OCI-LY3 (cell line): Measurements from ENCODE around the gene GPHN.

Source experiments
- H2AFZ ChIP-seq: fragments of 200-600, 300-600 bp; shearing (Covaris generic); 2 replicates; pipeline ENCODE4 v1.6.0; 2014; ENCODE audit warnings: antibody characterized with exemption, low read depth, low read length
- H3K27ac ChIP-seq: fragments of 200-600, 300-600 bp; sonication (generic); 2 replicates; pipeline ENCODE4 v1.5.1; 2014; ENCODE audit warnings: mild to moderate bottlenecking, low read length, moderate library complexity, mixed read lengths
- H3K27me3 ChIP-seq: fragments of 200-600, 300-600 bp; sonication (generic); 2 replicates; pipeline ENCODE4 v1.6.1; 2014; ENCODE audit warnings: low read depth, low read length, mixed read lengths
- H3K36me3 ChIP-seq: fragments of 200-600, 300-600 bp; sonication (generic); replicated peaks from 2 replicates; pipeline ENCODE3; 2014; ENCODE audit warnings: low read depth, low read length, mixed read lengths
- H3K4me1 ChIP-seq: fragments of 300-600, 200-600 bp; sonication (generic); 2 replicates; pipeline ENCODE4 v1.6.1; 2014; ENCODE audit warnings: low read length, mixed read lengths
- H3K4me2 ChIP-seq: fragments of 200-600, 300-600 bp; sonication (generic); 2 replicates; pipeline ENCODE4 v1.6.1; 2014; ENCODE audit warnings: low read length, mixed read lengths
- H3K4me3 ChIP-seq: fragments of 300-600, 200-600 bp; sonication (generic); 2 replicates; pipeline ENCODE4 v1.5.1; 2014; ENCODE audit warnings: antibody characterized with exemption, mild to moderate bottlenecking, low read length, moderate library complexity
- H3K79me2 ChIP-seq: fragments of 300-600, 200-600 bp; shearing (Covaris generic); 2 replicates; pipeline ENCODE4 v1.6.1; 2014; ENCODE audit warnings: mild to moderate bottlenecking, low read length, mixed read lengths
- H3K9ac ChIP-seq: fragments of 300-600, 200-600 bp; shearing (Covaris generic); 2 replicates; pipeline ENCODE4 v1.6.0; 2014; ENCODE audit warnings: mild to moderate bottlenecking, low read length, moderate library complexity
- H3K9me3 ChIP-seq: fragments of 200-600, 300-600 bp; shearing (Covaris generic); 2 replicates; pipeline ENCODE4 v1.6.1; 2014; ENCODE audit warnings: low read length, mixed read lengths; ENCODE audit not compliant: insufficient read depth
- H4K20me1 ChIP-seq: fragments of 200-600, 300-600 bp; sonication (generic); 2 replicates; pipeline ENCODE4 v1.6.1; 2016; ENCODE audit warnings: low read length, mixed read lengths; ENCODE audit not compliant: insufficient read depth
- CTCF ChIP-seq: fragments of 200-600, 300-600 bp; sonication (generic); IDR thresholded peaks from 2 replicates; pipeline ENCODE4 v1.5.1; 2014; ENCODE audit warnings: antibody characterized with exemption, low read length, low read depth
- EZH2phosphoT487 ChIP-seq: fragments of 200-600 bp; shearing (Covaris generic); IDR thresholded peaks from 2 replicates; pipeline ENCODE4 v1.6.1; 2018; ENCODE audit warnings: antibody characterized with exemption, mixed run types, low read depth

GPHN gene

GRCh38 chr14:66739826-66740225 lies 231.9 kb downstream of the GPHN start:
- Histone ChIP-seq H3K9me3 (no peaks in the 10 kb centered on the region), H3K4me3 (no peak overlapping the region), H3K9ac (no peak overlapping the region), H3K79me2 (no peaks in the 10 kb centered on the region), H3K27ac (no peak overlapping the region), H3K27me3 (no peaks in the 10 kb centered on the region), H2AFZ (no peak overlapping the region), H4K20me1 (no peaks in the 10 kb centered on the region), H3K4me2 (no peak overlapping the region), H3K36me3 (peaks cover 4% of the 10 kb centered on the region), H3K4me1 (peaks cover 2% of the 10 kb centered on the region; the same call in 1 of the 2 replicates)
- no peak for TF ChIP-seq CTCF

- H3K27ac ChIP-seq = no peak overlapping the region
- H2AFZ ChIP-seq = no peak overlapping the region
- H4K20me1 ChIP-seq = no peaks in the 10 kb centered on the region
- H3K4me1 ChIP-seq = no peaks in the 10 kb centered on the region
- no peaks in the 10 kb centered on the region for H3K79me2 ChIP-seq
- no peak overlapping the region for H3K4me2 ChIP-seq
- no peak overlapping the region for H3K9ac ChIP-seq
- no peak for TF ChIP-seq CTCF
- no peak for TF ChIP-seq EZH2phosphoT487
- H3K9me3 ChIP-seq = no peaks in the 10 kb centered on the region
- no peaks in the 10 kb centered on the region for H3K27me3 ChIP-seq
- H3K36me3 ChIP-seq = no peaks in the 10 kb centered on the region
- no peak overlapping the region for H3K4me3 ChIP-seq
Observed at GRCh38 chr14:66745078-66745477, 237.1 kb downstream of the GPHN start.

GRCh38 chr14:66746316-66747006 lies 238.5 kb downstream of the GPHN start:
- TF ChIP-seq EZH2phosphoT487 (no peak), CTCF (peak; percentile 56)
- Histone ChIP-seq H4K20me1 (peaks cover under 1% of the 10 kb centered on the region), H3K79me2 (no peaks in the 10 kb centered on the region), H3K9me3 (no peaks in the 10 kb centered on the region), H3K4me2 (no peak overlapping the region), H3K36me3 (no peaks in the 10 kb centered on the region), H3K27ac (no peak overlapping the region), H3K4me1 (peaks cover 1% of the 10 kb centered on the region; the same call in 1 of the 2 replicates), H2AFZ (no peak overlapping the region), H3K27me3 (no peaks in the 10 kb centered on the region), H3K4me3 (no peak overlapping the region), H3K9ac (no peak overlapping the region)

GRCh38 chr14:66752109-66752508 lies 244.2 kb downstream of the GPHN start:
- Histone ChIP-seq H4K20me1 (peaks cover 9% of the 10 kb centered on the region), H3K9ac (no peak overlapping the region), H3K4me3 (peak overlapping the region; percentile 22; the same call in 1 of the 2 replicates), H2AFZ (no peak overlapping the region), H3K79me2 (no peaks in the 10 kb centered on the region), H3K27me3 (no peaks in the 10 kb centered on the region), H3K36me3 (no peaks in the 10 kb centered on the region), H3K9me3 (no peaks in the 10 kb centered on the region), H3K4me2 (peak overlapping the region; percentile 63), H3K27ac (no peak overlapping the region), H3K4me1 (peaks cover 14% of the 10 kb centered on the region)
- TF ChIP-seq EZH2phosphoT487 (no peak), CTCF (no peak)
